HG03521 (cell line): ENCODE data around the gene PLPP1.

ENCODE experiments used
- ATAC-seq: cut with Tn5 transposase; IDR thresholded peaks from one replicate; pipeline ENCODE4 v1.9.1; 2021; ENCODE audit warnings: mild to moderate bottlenecking, moderate library complexity; ENCODE audit not compliant: unreplicated experiment

Gene PLPP1

DNA sequence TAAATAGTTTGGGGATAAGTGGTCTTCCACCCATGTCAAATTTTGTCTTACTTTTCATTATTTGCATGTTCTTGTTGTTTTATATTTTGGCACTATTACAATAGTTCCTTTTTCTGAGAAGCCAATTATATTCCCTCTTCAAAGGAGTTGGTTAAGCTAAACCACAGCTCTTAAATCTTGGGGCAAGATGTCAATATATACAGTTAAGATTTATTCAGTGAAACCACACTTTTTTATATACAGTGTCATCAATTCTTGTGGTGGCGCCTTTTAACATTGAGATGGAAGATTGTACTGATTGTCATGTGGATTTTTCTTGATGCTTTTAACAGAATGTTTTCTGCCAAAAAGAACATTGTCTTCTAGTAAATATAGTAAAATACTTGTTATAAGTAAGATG is 122.9 kb downstream of the PLPP1 start:
- ATAC-seq, result no peak

DNA sequence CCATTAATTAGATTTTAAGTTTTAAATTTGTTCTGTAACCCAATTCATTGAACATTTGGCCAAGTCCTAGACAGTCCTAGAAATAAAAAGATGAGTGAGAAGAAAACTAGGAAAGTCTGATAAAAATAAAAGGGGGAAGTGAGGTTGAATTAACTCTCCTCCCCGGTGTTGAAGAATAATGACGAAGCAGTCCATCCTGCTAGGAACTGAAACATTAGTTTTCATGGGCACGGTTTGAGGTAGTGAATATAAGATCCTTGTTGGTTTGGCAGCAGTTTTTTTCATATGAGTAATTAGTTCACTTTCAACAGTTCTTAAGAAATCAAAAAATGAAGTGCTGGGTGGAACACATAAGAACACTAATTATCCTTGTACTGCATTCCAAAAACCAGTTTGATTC is 123.9 kb downstream of the PLPP1 start:
- no peak for ATAC-seq

- no peak for ATAC-seq
Observed at GRCh38 chr5:55409775-55410174, 125.0 kb downstream of the PLPP1 start.

DNA sequence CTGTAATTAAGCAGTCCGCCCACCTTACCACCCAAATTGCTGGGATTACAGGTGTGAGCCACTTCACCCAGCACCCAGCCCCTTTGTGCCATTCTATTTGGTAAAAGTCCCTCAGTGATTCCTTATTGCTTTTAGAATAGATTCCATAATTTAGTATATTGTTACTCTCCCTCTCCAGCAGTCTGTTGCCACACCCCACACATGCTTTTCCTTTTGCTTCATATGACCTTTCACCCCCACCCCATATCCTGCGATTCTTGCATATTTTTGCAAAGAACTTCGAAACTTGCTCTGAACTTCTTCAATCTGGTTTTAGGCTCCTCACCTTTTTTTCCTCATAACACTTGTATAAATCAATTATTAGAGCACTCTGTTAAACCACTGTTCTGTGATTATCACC is 126.8 kb downstream of the PLPP1 start:
- no peak for ATAC-seq

DNA sequence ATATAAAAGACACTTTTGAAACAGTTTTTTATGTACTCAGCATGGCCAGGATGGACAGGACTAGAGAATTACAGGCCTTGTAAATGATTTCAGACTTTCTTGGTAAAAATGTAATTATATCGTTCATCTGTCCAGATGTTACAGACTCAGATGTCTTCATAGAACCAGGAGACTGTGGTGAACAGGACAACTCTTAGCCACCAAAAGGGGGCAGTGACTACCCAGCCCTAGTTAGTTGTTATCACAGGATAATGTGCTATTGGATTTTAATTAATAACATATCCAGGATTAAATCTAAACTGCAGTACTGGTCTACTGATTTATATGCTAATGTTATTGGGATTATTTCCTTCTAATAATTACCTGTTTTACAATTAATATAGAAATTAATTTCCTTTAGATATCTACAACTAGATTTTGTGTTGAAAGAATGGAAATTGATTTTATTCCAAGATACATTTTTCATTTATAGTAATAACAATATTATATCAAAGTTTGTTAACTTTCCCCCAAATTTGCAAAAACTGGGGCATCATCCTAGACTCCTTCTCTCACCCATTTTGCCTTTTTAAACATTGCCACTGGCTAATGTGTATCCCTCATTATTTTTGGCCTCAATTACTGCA is 127.6 kb downstream of the PLPP1 start:
- no peak for ATAC-seq

GRCh38 chr5:55406292-55406691 is 128.5 kb downstream of the PLPP1 start:
- ATAC-seq, result no peak

GRCh38 chr5:55402199-55402598 is 132.6 kb downstream of the PLPP1 start:
- no peak for ATAC-seq

DNA sequence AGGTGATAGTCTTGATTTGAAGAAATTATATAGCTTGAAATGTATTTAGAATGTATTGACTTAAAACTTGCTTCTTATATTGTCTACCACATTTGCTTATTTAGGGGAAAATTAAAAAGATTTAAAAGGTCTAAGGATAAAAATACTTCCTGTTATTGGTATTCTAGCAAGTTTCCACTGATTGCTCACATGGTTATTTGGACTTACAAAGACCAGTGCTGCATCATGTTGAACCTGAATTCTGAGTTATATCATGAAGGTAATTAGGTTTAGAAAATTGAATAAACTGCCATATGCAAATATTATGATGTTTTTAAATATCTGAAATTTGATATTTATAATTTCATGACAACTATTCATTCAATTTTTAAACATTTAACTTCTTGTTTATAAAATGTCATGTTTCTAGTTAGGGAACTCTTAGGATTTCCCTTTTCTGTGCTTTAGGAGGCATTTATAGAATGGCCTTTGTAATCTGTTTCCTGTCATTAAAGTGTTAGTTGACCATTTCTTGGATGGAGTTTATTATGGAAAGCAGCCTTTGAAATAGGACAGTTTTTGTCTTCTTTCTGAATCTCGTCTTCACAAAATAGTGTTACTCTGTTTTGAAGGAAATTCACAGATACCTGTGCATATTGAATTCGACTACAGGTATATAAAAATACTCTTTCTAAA is 141.1 kb downstream of the PLPP1 start:
- ATAC-seq, result no peak

GRCh38 chr5:55392669-55393068 is 142.1 kb downstream of the PLPP1 start:
- ATAC-seq, result no peak

GRCh38 chr5:55391707-55392106 is 143.1 kb downstream of the PLPP1 start:
- ATAC-seq, result no peak

DNA sequence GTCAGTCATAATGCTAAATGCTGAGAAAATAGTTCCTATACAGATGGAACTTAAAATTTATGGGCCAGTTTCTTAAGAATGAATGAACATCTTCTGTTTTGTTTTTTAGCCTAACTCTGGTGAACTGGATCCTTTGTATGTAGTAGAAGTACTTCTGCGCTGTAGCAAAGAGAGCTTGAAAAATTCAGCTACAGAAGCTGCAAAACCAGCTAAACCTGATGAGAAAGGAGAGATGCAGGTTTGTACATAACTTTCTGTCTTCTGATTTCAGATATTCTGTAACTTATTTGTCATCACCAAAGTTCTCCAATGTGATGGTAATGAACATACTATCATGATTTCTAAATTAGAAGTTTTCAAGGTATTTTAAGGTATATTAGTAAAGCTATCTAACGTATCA is 146.9 kb downstream of the PLPP1 start:
- ATAC-seq, result no peak

- no peak for ATAC-seq
Observed at GRCh38 chr5:55386356-55386755, 148.4 kb downstream of the PLPP1 start.

DNA sequence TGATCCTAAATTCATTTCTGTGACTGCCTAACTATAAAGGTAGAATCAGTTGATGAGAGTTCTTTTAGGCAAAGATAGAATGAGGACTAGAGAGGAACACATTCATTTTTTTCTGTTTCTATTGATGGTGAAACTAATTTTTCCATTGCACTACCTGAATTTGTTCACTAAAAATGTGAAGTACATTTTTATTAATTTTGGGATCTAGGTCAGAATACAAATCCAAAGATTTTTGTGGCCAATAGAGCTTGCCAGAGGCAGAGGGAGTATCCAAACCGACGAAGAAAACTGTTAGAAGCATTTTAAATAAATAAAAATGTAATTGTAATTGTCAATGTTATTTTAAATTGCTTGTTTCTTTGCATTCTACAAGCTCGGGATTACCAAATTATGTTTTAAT is 148.9 kb downstream of the PLPP1 start:
- ATAC-seq, result no peak

- ATAC-seq, result no peak
Observed at GRCh38 chr5:55385227-55385626, 149.5 kb downstream of the PLPP1 start.

- no peak for ATAC-seq
Observed at GRCh38 chr5:55384072-55384471, 150.7 kb downstream of the PLPP1 start.

GRCh38 chr5:55383254-55383653 is 151.5 kb downstream of the PLPP1 start:
- no peak for ATAC-seq

DNA sequence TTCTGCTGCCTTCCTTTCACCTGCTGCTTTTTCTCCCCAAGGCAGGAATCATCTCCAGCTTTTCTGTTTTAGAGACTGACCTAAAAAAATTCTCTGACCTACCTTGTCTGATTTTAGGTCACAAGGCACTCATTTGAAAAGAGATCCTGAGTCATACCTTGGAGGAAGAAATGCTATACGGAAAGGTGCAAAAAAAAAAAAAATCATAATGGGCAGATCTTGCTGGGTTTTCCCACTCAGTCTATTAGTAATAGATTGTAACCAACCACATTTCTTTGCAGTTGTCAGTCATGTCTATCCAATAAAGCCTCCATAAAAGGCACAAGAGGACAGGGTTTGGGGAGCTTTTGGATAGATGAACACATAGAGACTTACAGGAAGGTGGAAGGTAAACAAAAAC is 157.0 kb downstream of the PLPP1 start:
- ATAC-seq, result no peak
